Natural killer cell treated with Interleukin-12 subunit alpha and Interleukin-12 subunit beta and Interleukin-15 and Interleukin-18, amount 100 ng/mL, for 72 hours (primary cell): ENCODE data around the gene FOSL1. TPM values are rescaled to one million over a fixed set of nuclear protein-coding genes. Genes with fewer than 3 reads are reported as not detected.
"Not testable (repeated sequence)": the region's sequence is repeated elsewhere in the genome, so short reads cannot be mapped to it uniquely, and the experiment has no call there.

Experiments
- ATAC-seq, 2 donors: fragments of 150-1000 bp; cut with Tn5 transposase in 1 of 2; sonication (Bioruptor Pico), chemical (Tn5 transposase) in 1 of 2; 2 replicates each; pipeline ENCODE4 v1.10.0; 2021
- DNase-seq: peaks from one replicate; pipeline ENCODE4 v3.0.0; 2022; ENCODE audit warnings: low spot score
- H3K27ac Mint-ChIP-seq, 2 donors: 1 replicate in 1 of 2; 2 replicates in 1 of 2; pipeline ENCODE4 v1.8.0; 2022; ENCODE audit warnings: mixed read lengths in 2 of 2, mild to moderate bottlenecking in 1 of 2, moderate library complexity in 1 of 2
- H3K27me3 Mint-ChIP-seq, 2 donors: 1 replicate in 1 of 2; 2 replicates in 1 of 2; pipeline ENCODE4 v1.8.0; 2022; ENCODE audit warnings: mixed read lengths in 2 of 2
- H3K36me3 Mint-ChIP-seq: one replicate; pipeline ENCODE4 v1.8.0; 2022; ENCODE audit warnings: mixed read lengths
- H3K4me1 Mint-ChIP-seq, 2 donors: 1 replicate in 1 of 2; 2 replicates in 1 of 2; pipeline ENCODE4 v1.8.0; 2022; ENCODE audit warnings: low read depth in 2 of 2, mixed read lengths in 2 of 2, mild to moderate bottlenecking in 1 of 2
- H3K4me3 Mint-ChIP-seq: one replicate; pipeline ENCODE4 v1.8.0; 2022; ENCODE audit warnings: mixed read lengths
- H3K9me3 Mint-ChIP-seq: 2 replicates; pipeline ENCODE4 v1.8.0; 2022; ENCODE audit warnings: mixed read lengths
- total RNA-seq, 2 donors: library from RNA; stranded (reverse); gene quantifications; one replicate each; pipeline ENCODE4 v1.2.3, GENCODE V29; 2022

FOSL1 gene
- total RNA-seq, 2 donors from 2014 or later: 7.9 to 18.1 TPM

DNA sequence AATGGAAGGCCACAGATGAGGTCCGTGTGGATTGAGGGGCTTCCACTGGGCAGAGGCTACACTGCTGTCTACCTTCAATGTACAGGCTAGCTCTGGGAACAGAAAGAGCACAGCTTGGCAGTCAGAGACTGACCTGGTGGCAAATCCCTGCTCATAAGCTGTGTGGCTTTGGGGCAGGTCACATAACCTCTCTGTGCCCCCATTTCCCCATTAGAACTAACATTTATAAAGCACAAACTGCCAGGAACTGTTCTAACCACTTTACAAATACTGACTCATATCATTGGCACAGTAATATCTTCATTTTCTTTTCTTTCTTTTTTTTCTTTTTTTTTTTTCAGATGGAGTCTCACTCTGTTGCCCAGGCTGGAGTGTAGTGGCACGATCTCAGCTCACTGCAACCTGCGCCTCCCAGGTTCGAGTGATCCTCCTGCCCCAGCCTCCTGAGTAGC lies 3.1 kb downstream of the FOSL1 start:
- Mint-ChIP-seq H3K4me1 (peaks cover 48 to 53% of the 10 kb centered on the region in 2 donors), H3K9me3 (no peaks in the 10 kb centered on the region), H3K36me3 (peaks cover 6% of the 10 kb centered on the region), H3K4me3 (no peak overlapping the region), H3K27ac (peak overlapping the region; percentile 67 to 81), H3K27me3 (no peaks in the 10 kb centered on the region)
- DNase-seq: no peak
- ATAC-seq: no peak

DNA sequence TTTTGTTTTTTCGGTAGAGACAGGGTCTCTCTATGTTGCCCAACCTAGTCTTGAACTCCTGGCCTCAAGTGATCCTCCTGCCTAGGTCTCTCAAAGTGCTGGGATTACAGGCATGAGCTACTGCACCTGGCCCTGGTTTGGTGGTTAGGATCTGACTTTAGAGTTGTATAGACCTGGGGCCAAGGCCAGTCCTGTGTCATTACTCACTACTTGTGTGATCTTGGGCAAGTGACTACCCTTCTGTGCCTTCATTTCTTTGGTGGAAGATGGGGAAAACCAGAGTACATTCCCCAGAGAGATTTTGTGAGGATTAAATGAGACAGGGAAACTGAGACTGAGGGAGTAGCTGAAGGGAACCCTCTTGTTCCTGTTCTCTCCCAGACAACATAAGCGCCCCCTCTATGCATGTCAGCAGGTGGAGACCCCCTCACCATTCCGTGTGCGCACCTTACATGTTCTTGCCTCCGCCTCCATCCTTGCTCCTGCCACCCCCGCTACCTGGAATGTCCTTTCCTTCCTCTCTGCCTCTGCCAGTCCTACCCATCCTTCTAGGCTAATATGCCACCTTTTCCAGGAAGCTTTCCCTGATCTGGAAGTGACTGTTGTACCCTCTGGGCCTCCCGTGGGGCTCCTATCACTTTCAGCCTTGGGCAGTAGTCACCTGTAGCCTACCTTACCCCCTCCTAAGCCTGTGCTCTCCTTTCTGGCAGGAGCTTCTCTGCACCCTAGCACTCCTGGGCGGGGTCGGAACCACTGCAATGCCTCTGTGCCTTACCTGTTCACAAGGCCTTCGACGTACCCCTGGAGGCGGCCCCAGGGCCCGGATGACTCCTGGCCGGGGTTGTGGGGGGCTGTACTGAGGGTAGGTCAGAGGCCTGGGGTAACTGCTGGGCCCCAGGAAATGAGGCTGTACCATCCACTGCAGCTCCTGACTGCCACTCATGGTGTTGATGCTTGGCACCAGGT lies 3.9 kb downstream of the FOSL1 start:
- peak overlapping the region; percentile 32 for H3K4me3 Mint-ChIP-seq
- peaks cover 42 to 46% of the 10 kb centered on the region in 2 donors for H3K4me1 Mint-ChIP-seq
- H3K9me3 Mint-ChIP-seq: no peaks in the 10 kb centered on the region
- H3K36me3 Mint-ChIP-seq: peaks cover 7% of the 10 kb centered on the region
- DNase-seq (no peak), ATAC-seq (no peak)
- no peaks in the 10 kb centered on the region for H3K27me3 Mint-ChIP-seq
- peak overlapping the region; percentile 67 to 81 for H3K27ac Mint-ChIP-seq

DNA sequence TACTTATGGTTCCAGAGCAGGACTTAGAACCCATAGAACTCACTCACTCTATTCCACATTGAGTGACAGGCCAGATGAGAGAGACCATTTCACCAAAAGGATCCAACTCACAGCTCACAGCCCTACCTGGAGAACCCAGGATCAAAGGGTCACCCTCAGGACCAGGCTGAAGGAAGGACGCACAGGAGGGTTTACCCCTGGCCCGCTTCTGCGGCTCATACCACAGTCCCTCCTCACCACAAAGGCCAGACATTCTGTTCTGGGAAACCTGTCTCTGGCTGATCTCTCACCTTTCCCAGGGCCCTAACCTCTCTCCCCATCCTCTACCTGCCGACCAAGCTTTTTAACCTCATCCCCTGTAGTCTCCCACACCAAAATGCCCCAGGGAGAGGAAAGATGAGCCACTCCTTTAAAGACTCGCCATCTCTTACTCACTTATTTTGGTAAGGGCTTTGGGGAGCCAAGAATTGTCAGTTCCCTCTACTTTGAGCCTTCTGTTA lies 4.7 kb downstream of the FOSL1 start:
- Mint-ChIP-seq H3K27me3 (no peaks in the 10 kb centered on the region), H3K4me1 (peaks cover 39% of the 10 kb centered on the region in 2 donors), H3K4me3 (peak overlapping the region; percentile 32), H3K9me3 (no peaks in the 10 kb centered on the region), H3K27ac (peak overlapping the region; percentile 67 to 81), H3K36me3 (peaks cover 7% of the 10 kb centered on the region)
- DNase-seq (no peak), ATAC-seq (no peak)

DNA sequence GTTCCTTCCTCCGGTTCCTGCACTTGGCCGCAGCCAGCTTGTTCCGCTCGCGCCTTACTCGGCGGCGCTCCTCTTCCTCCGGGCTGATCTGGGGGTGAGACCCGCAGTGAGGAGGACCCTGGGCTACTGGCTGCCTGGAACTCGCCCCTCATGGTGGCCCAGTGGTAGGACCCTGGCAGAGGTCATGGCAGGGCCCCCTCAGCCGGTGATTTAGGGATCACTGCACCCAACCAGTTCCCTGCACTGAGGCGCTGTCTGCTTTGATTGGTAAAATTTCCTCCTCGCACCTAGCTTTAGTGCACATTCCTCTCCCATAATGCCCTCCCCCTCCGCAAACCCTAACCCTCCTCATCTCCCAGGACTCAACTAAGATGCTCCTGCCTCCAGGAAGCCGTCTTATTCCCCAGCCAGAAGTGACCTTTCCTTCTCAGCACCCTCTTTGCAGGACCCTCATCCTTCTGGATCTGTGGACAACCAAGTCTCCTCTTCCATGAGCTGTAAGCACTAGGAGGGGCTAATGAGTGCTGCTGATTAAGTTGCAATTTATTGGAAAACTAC lies 6.1 kb downstream of the FOSL1 start:
- Mint-ChIP-seq H3K9me3 (no peaks in the 10 kb centered on the region), H3K27me3 (no peaks in the 10 kb centered on the region), H3K4me1 (peaks cover 51 to 52% of the 10 kb centered on the region in 2 donors), H3K27ac (peak overlapping the region; percentile 90 to 93), H3K36me3 (peaks cover 7% of the 10 kb centered on the region), H3K4me3 (peak overlapping the region; percentile 97)
- no peak for ATAC-seq
- DNase-seq: no peak

DNA sequence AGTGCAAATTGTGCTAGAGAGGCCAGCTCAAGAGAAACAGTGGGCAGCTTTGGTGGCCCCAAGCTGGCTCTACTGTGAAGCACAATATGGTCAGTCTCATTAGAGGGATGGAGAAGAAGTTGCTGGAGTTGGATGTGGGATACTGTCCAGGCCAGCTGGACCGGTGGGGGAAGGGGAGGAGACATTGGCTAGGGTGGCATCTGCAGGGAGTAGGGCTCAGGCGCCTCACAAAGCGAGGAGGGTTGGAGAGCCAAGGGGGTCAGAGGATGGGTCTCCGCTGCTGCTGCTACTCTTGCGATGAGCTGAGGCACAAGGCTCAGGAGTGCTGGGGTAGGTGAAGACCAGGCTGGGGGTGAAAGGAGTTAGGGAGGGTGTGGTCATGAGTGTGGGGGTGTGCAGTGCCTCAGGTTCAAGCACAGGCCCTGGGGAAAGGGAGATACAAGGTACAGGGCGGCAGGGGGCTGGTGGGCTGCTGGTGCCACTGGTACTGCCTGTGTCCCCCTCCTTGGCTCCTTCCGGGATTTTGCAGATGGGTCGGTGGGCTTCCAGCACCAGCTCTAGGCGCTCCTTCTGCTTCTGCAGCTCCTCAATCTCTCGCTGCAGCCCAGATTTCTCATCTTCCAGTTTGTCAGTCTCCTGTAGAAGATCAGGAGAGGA lies 7.4 kb downstream of the FOSL1 start:
- Mint-ChIP-seq H3K27ac (peak overlapping the region; percentile 90 to 93), H3K9me3 (no peaks in the 10 kb centered on the region)

DNA sequence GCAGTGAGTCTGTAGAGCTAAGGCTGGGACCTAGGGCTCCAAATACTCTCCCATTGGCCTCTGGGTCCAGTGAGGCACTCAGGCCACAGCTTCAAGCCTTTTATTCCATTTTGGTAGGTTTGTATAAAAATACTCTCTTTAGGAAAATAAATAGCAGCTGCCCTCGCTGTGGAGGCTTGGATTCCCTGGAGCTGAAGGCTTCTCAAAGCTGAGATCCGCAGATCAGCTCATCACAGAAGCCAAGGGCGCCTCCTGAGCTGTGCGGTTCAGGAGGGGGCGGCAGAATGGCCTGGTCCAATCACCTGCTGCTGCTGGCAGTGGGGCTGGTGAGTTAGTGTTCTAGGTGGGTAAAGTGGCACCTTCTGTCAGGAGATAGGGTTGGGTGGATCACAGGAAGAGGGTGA lies 8.0 kb downstream of the FOSL1 start:
- Mint-ChIP-seq H3K27ac (peak overlapping the region; percentile 90 to 93), H3K4me3 (peak overlapping the region; percentile 97), H3K4me1 (peaks cover 56 to 64% of the 10 kb centered on the region in 2 donors)
- not testable (repeated sequence) for ATAC-seq, H3K36me3 Mint-ChIP-seq, DNase-seq, H3K27me3 Mint-ChIP-seq, H3K9me3 Mint-ChIP-seq

More for the DNA sequence above, 7.4 kb downstream of the FOSL1 start:
- Mint-ChIP-seq H3K27me3 (no peaks in the 10 kb centered on the region), H3K4me3 (peak overlapping the region; percentile 97), H3K4me1 (peaks cover 57 to 58% of the 10 kb centered on the region in 2 donors), H3K36me3 (peaks cover 7% of the 10 kb centered on the region)
- ATAC-seq: no peak
- no peak for DNase-seq

DNA sequence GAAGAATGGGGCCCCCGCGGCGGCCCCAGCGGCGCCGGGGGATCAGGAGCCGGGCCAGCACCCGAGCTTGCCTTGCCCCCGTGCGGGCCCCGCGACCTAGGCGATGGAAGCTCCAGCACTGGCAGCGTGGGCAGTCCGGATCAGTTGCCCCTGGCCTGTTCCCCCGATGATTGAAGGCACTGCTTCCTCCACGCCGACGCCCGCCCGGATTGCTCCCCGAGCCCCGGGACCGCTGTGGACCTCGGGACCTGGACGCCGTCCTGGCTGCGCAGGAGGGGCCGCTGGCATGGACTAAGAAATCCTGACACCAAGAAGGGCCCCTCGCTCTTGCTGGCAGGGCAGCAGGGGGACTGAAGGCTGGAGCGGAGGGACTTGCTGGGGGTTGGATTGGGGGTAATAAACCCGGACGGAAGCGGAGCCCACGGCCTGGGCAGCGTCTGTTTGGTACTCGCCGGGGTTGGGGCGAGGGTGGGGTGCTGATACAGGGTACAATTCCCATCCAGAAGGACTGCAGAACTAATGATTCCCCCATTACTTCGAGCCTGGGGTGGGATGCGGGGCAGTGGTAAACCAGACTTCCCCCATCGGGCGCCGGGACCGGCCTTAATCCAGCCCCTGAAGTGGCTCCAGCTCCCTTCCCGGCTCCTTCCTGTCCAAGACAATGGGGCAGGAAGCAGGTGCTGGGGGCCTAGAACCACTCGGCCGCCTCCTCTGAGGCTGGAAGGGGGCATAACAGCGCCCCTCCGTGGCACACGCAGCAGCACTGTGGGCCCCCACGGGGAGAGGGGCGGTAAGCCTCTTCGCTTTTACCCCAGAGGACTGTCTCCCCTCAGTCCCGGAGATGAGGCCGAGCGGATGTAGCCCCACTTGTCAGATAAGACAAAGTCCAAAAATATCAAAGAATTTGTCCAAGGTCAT lies 8.7 kb downstream of the FOSL1 start:
- Mint-ChIP-seq H3K4me3 (peak overlapping the region; percentile 97), H3K27me3 (no peaks in the 10 kb centered on the region), H3K9me3 (no peaks in the 10 kb centered on the region), H3K36me3 (peaks cover 11% of the 10 kb centered on the region), H3K4me1 (peaks cover 60 to 67% of the 10 kb centered on the region in 2 donors), H3K27ac (peak overlapping the region; percentile 90 to 93)
- ATAC-seq (no peak), DNase-seq (no peak)

DNA sequence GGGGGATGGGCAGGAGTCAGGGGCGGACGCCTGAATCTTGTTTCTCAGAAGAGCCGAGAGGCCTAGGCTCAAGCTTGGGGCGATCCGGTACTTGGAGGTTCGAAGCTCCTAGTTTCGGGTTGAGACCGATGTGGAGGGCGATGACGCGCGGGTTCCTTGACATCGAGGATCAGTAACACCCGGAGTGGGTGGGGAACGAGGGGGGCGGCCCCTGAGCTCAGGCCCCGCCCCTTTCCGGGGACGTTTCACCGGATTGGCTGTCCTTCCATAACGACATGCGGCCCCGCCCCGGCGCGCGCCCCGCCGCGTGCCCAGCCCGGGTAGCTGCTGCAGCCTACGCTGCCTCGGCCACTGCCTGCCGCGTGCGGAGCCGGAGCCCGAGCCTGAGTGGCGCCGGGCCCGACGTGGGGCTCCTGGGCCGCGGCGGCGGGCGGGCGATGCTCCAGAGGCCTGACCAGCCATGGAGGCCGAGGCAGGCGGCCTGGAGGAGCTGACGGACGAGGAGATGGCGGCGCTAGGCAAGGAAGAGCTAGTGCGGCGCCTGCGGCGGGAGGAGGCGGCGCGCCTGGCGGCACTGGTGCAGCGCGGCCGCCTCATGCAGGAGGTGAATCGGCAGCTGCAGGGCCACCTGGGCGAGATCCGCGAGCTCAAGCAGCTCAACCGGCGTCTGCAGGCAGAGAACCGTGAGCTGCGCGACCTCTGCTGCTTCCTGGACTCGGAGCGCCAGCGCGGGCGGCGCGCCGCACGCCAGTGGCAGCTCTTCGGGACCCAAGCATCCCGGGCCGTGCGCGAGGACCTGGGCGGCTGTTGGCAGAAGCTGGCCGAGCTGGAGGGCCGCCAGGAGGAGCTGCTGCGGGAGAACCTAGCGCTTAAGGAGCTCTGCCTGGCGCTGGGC lies 9.6 kb downstream of the FOSL1 start, which contains the start of gene CCDC85B:
TSS of gene CCDC85B (plus strand) at position 350 of the 895 bp plus-strand sequence. CDS start at position 461, 111 bp downstream.
- Mint-ChIP-seq H3K36me3 (peaks cover 14% of the 10 kb centered on the region), H3K27me3 (no peaks in the 10 kb centered on the region), H3K4me3 (peak within 1 kb of the TSS; percentile 97), H3K9me3 (no peaks in the 10 kb centered on the region), H3K27ac (peak within 1 kb of the TSS; percentile 95 to 98), H3K4me1 (peaks cover 54 to 61% of the 10 kb centered on the region in 2 donors)
- DNase-seq (peak; percentile 100), ATAC-seq (peak; percentile 84 to 89)

DNA sequence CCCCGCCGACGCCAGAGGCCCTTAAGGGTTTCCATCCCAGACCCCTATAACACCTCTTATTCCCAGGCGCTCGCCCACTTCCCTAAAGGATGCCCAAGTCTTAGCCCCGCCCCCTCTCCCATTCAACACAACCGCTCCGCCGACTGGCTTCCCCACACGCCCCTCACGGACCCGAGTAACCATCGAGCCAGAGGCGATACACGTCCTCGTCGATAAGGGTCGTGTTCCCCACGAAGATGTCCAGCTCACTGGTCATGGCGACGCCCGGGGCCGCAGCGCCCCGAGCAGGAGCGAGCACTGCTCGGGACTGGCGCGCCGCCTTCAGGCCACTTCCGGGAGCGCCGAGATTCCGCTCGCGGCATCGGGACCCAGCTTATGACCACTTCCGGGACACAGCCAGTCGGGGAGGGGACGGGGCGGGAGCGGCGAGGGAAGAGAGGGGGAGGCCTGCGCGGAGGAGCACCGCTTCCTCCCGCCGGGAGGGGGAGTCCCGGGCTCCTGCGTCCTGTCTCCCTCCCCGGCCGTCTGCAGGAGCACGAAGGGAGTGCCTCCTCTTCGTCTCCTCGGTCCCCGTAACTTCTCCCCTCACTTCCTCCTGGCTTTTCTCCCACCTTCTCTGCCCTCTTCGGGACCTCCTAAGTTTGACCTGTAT lies 11.9 kb downstream of the FOSL1 start, which contains the start of gene FIBP:
TSS of gene FIBP (minus strand) at position 309 of the 652 bp plus-strand sequence. CDS start at position 256, 53 bp downstream.
- Mint-ChIP-seq H3K4me1 (peaks cover 58 to 65% of the 10 kb centered on the region in 2 donors), H3K36me3 (peaks cover 14% of the 10 kb centered on the region), H3K27ac (peak within 1 kb of the TSS; percentile 95 to 98), H3K27me3 (no peaks in the 10 kb centered on the region), H3K9me3 (no peaks in the 10 kb centered on the region), H3K4me3 (peak within 1 kb of the TSS; percentile 97)
- DNase-seq (peak; percentile 95), ATAC-seq (peak; percentile 82 to 86)

DNA sequence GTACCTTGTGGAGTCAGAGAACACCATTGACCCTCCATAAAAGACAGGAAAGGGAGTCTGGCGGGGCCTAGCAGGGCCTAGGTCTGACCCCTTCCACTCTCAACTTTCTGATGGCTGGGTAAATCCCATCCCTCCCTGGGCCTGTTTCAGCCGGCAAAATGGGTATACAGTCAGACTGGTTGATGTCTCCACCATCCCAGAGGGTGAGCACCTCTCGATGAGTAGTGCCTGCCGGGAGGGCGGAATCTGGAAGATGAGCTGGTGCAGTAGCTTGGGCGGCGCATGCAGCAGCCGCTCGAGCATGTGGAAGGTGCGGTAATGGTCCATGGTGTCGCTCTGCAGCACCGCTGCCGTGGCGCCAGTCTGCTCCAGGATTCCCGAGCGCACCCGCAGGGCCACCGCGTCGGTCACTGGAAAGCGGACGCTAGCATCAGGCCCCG lies 12.4 kb downstream of the FOSL1 start:
- peak overlapping the region; percentile 95 to 98 for H3K27ac Mint-ChIP-seq
- H3K4me1 Mint-ChIP-seq: peaks cover 57 to 61% of the 10 kb centered on the region in 2 donors
- peaks cover 14% of the 10 kb centered on the region for H3K36me3 Mint-ChIP-seq
- ATAC-seq (no peak), DNase-seq (no peak)
- no peaks in the 10 kb centered on the region for H3K9me3 Mint-ChIP-seq
- no peaks in the 10 kb centered on the region for H3K27me3 Mint-ChIP-seq
- peak overlapping the region; percentile 97 for H3K4me3 Mint-ChIP-seq
